SHP77 treated with DMSO at 0.1 percent for 48 hours (cell line): ENCODE data around the gene SH2D7.

Experiments used
- DNase-seq: peaks from one replicate; lab custom pipeline; 2025; lab: John Stamatoyannopoulos, UW

The SH2D7 gene

DNA sequence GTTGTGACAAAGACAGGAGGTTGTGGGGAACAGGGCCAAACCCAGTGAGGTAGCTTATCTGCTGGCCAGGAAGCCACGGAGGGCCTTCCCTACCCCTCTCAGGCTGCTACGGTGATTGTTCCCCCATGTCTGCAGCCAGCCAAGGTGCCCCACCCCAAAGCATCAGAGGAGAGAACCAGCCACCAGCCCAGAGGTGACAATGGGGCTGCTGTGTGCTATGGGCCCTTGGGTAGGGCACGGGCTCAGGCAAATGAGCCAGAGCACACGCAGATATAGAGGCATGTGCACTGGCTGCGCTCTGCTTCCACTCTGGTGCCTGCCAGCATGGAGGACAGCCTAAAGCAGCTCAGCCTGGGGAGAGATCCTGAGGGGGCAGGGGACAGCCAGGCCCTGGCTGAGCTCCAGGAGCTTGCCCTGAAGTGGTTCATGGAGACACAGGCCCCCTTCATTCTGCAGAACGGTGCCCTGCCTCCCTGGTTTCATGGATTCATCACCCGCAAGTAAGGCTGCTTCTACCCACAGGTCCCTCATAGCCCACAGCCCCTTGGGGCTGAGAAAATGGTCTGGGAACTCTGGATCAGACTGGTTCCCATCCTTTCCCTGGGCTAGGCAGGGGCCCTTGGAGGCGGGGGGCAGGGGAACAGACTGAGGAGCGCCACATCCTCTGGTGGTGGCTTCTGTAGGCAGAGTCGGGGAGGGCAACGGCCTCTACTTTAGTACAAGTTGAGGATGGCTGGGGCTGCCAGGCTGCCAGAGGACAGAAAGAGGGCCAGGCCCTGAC, at the start of gene SH2D7:
TSS of gene SH2D7 (plus strand) at position 301 of the 781 bp plus-strand sequence. CDS start at position 325, 24 bp downstream.
- DNase-seq = no peak

DNA sequence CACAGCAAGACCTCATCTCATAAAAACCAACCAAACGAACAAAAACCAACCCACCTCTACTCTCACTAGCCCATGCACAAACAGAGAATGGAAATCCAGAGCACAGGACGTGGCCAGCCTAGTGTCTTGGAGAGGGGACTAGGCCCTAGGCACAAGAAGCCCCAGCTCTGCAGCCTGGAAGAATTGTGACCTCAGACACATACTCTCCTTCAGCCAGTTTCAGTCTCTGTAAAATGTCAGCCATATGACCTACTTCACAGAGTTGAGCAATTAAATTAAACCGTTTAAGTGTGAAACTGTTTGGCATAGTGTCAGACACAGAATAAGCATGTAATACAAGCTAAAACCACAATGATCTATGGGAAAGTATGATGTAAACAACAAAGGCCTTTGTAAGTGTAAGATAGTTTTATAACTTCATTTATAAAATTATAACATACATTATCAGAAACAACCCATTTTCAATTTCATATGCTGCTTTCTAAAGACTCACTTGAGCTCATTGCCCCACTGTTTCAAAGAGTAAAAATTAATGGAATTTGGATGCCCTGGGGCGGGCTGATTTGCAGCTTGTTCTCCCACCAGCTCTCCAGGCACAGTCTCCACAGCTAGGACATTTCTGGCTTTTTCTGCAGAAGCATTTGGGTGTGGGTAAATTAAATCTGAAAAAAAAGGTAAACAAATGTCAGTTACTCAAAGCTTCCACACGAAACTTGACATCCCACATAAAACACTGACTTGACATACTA, 47.8 kb upstream of the SH2D7 start:
- no peak for DNase-seq

DNA sequence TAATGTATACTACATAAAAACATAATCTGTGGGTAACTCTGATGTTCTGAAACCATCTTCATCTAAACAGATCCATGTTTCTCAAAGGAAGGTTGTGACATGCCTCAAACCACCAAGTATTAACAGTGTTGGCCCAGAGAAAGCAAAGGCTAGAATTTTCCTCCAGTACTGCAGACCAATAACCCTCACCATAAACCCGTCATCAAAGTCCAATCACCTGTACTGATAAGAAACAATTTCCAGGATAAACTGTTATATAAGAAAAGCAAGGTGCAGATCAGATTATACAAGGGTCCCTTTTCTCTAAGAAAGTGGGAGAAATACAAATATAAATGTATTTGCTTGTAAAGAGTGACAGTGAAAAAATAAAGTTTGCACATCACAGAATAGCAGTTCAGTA, 47.2 kb upstream of the SH2D7 start:
- no peak for DNase-seq

DNA sequence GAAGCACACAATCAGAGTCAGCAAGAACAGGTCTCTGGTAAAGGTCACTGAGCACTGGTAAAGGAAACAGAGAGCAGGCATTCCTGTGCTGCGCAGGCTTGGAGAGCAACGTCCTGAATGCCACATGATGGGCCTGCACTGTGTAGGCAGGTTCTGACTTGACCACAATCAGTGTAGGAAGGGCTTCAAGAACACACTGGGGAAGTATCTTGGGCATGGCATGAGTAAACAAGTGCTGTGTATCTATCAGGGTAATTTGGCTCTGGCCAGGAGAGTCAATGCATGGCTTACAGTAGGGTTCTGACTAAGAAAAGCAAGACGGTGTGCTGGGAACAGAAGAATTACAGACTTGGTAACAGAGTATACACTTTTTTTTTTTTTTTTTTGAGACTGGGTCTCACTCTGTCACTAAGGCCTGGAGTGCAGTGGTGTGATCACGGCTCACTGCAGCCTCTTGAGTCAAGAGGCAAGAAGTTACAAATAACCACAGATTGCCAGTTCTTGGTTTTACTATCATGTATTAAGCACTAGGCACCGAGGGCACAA, 45.5 kb upstream of the SH2D7 start:
- no peak for DNase-seq

DNA sequence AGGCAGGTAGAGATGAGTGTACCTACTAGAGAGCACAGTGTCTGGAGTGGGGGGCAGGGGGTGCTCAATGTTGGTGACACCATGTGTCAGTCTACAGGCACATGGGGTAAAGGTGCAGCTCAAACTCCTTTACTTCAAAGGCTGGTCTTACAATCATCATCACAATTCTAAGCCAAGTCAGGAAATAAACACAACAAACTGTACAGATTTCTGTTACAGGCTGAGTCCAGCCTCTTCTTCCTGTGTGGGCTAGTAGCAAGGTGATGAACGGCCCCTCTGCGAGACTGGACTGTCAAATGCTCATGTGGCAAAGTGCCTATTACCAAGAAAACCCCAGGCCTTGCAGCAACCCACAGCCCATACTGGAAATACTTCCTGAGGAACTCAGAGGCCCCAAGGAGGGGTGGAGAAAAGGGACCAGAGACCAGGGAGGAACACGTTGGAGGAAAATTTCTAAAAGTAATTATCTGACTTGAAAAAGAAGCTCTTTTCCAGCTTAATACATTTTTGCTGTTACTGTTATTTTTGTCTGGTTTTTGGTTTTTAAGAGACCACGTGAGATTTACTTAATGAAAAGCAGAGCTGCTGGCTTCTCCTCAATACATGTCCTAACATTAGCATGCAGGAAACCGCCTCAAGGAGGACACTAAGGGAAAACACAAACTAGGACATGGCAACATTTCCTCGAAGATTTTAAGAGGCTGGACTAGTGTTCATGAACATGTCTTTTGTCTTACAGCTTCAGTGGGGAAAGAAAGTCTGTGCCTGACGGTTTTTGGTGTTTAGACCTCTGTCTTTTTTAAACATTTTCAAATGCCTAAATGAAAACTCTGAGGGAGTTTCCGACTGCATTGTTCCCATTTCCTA, 44.4 kb upstream of the SH2D7 start:
- no peak for DNase-seq

DNA sequence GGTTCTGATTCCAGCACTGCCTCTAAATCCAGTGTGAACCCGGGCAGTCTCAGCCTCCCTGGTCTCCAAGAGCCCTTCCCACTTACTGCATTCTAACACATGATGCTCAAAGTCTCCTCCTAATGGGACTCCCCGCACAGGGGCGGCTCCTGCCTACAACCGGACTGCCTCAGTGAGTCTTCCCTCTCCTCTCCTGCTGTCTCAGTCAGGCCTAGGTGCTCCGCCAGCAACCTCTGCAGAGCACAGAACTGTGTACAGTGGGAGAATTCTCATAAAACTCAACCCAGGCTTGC, 43.8 kb upstream of the SH2D7 start:
- DNase-seq = no peak

DNA sequence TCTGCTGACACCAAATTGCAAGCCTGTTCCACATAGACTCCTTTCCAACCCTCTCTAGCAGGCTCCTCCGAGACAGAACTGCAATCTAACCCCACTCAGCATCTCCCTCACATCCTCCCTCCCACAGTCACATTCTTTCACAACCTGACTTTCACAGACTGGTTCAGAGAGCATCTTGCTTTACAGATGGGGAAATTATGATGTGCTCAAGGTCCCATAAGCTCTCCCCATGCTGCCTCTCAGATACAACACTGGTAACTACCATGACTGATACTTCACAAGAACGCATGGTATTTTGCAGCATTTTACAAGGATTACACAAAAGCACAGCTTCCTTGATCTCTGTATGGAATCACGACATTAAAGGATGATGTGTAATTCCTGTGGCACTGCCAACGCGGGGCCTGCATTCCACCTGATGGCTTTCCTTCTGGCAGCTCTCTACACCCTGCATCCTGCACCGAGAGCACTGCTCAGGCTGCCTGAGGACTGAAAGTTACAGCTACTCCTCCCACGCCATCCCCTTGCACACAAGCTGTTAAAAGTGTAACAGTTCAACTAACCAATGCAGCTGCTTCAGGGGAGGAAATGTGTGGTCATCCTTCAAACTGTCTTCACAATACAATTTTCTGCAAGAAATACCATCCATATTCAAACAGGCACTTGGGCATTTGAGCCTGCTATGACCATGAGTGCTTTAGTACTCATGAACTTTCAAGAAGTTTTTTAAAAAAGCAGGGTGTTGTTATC, 42.5 kb upstream of the SH2D7 start:
- no peak for DNase-seq

DNA sequence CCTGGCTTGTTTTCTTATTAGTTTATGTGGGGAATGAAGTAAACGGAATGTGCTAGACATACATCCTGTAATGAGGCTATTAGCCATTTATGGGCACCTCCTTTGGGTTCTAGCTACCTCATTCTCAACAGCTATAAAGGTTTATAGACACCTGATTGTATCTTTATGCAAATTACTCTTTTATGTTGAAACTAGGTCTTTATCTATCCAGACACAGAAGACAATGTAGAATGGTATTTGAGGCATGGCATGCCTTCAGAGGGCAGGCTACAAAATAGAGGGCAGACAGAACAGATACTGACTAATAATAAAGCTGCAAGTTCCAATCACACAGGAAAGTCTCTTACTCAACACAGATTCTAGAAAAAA, 41.9 kb upstream of the SH2D7 start:
- DNase-seq = no peak

DNA sequence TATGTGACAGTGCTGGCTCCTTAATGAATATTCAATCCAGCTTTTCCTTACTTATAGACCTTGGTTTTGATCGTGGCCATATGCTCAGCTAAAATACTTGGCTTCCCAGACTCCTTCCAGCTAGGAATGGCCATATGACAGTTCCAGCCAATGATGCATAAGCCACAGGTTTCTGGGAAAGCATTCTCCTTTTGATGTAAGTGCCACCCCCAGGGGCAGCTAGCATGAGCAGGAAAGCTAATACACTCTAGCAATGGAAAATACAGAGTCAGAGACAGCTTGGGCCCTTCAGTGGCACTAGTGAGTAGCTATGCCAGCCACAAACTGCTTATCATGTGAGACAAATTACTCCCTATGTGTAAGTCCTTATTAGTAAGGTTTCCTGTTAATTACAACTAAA, 41.5 kb upstream of the SH2D7 start:
- no peak for DNase-seq

DNA sequence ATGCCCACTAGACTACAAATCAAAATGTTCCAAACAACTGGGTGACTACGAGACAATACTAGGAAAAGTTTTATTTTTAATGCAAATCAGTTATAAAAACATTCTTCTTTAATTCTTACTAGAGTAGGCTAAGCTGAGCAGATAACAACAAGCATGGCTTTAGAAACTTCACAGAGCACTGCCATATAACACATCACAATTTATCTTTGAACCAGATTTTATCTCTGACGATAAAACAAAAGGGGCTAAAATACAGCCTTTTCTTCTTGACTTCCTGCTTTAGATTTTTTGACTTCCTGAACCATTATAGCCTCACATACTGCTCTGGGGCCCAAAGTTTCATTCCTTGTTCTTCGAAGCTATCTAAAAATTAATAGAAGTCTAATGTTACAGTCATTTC, 40.8 kb upstream of the SH2D7 start:
- no peak for DNase-seq

DNA sequence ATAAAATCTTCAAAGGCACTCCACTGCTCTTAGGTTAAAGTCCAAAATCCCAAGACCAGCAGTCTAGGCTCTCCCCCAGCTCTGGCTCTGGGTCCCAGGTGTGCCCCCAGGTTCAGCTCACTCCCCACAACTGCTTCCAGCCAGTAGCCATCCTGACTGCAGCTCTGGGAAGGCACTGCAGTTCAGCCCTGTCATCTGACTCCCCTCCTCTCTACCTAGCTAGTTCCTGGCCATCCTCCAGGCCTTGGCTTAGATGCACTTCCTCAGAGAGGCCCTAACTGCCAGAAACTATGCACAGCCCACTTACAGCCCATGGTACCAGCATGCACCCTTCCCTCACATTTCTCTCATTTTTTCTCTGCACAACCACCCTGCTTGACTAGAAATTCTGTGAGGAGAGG, 40.4 kb upstream of the SH2D7 start:
- DNase-seq = no peak

DNA sequence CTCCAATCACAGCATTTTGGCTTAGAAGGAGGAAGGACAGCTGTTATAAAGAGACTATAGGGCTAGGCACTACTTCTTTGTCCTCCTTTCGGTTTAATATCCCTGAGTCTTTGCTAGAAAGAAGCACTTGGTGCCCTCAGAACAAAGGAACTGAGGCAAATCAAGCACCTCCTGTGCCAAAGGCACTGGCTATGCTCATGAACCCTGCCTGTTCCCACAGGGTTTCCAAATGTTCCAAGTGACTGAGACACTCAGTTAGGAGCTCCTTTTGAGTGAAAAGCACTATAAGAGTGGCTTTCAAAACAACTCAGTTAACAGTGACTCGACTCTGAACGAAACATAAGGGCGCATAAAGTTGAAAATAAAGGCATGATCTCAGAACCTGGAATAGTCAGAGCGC, 39.8 kb upstream of the SH2D7 start:
- DNase-seq = no peak

DNA sequence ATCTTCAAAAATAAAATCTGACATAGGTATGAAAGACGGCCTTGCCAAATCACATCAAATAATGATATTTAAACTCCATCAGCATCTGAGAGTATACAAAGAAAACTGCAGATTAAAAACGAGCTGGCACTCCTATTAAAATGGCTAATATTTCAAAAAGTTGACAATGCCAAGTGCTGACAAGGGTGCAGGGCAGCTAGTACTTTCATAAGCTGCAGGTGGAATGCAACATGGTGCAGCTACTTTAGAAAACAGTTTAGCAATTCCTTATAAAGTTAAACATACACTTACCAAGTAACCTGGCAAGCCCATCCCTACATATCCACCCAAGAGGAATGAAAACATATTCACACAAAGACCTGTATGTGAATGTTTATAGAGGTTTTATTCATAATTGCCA, 37.8 kb upstream of the SH2D7 start:
- no peak for DNase-seq

DNA sequence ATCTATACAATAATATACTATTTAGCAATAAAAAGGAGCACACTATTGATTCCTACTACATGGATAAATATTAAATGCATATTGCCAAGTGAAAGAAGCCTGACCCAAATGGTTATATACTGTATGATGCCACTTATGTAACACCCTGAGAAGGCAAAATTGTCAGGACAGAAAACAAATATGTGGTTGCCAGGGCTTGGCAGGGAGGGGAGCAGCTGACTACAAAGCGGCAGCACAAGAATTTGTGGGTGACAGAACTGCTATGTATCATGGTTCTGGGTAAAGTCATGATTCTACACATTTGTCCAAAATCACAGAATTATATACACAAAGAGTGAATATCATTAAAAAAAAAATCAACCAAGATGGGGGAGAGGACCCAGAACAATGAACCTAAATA, 37.4 kb upstream of the SH2D7 start:
- DNase-seq = no peak

DNA sequence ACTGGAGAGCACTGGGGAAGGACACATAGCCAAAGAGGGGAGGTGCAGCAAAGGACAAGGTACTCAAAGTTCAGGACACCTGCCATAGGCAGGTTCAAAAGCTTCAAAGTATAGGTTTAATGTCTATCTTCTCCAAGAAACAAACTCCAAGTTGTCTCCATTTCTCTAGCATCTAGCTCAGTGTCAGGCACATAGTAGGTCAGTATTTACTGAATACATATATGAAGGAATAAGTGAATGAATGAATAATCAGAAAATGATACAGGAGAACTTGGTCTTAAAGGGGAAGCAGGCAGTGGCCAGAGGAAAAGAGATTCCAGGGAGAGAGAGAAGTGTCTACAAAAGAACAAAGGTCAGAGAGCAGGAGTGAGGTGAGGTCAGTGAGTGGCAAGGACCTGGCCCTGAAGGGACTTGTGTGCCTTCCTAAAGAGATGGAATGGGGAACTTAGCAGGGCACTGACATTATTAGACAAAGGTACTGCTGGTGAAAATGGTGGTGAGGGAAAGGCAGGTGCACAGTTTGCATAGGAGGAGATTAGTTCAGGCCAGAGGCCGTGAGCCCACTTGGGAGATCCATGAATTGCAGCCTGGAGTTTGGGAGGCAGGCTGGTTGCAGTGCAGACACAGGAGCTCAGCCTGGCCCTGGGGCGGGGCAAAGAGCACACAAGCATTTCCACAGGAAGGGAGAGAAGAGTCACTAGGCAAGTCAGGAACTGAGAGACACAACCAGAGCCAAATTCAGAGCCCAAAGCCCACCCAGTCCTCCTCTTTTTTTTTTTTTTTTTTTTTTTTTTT, 36.2 kb upstream of the SH2D7 start:
- no peak for DNase-seq

DNA sequence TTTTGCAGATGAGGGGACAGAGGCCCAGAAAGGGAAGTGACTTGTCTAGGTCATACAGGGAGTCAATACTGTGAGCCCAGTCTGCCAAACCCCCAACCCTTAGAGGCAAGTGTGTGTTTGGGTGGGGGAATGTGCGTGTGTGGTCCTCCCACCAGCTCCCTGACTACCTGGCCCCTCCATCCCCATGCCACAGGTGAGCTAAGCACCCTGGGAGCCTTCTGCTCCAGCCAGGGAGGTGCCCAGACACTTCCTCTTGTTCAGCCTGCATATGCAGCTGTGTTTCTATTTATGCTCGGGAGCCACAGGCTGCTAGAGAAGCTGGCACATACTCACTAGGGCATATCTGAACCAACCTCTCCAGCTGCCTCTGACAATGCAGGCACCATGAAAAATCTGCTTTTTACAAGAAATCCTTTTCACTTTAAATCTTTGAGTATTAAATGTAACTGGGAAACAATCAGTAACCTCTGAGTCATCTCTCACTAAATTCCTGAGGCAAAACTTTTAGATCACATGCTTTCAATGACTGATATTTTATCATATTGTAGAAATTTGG, 35.6 kb upstream of the SH2D7 start:
- DNase-seq = no peak

DNA sequence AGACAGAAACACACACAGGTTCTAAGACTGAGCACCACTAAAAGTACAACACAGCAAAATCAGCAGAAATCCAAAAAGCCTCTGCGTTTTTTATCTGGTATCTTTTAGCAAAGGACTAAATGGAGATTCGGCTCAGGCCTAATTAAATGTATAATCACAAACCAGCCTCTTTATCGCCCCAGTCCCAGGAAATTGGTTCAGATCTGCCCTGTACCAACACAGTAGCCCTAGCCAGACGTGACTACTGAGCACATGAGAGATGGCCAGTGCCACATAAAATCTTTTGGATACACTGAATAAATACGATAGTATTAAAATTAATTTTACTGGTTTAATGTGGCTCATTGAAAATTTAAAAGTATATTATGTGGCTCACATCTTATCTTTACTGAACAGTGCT, 34.6 kb upstream of the SH2D7 start:
- DNase-seq = no peak

DNA sequence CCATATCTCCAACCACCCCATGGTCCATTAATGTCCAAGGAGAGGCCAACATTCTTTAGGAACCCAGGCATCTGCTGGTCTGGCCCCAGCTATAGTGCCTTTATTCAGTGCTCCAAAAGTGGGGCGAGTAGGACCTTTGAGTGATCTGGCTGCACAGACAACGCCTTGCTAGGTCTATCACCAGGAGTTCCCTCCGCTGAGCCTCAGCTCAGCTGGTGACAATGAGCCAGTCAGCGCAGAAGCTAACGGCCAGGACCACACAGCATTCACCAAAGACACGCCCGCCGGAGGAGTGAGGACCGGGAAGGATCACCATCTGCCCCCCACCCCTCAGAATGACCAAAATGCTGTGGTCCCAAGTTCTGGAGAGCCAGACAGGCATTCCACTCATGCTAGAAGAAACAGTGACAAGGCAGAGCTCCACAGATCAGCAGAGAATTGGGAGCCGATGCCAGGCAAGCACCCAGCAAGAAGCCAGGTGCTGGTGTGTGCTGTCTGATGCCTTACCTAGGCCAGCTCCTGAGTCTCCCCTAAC, 33.9 kb upstream of the SH2D7 start:
- DNase-seq = no peak

DNA sequence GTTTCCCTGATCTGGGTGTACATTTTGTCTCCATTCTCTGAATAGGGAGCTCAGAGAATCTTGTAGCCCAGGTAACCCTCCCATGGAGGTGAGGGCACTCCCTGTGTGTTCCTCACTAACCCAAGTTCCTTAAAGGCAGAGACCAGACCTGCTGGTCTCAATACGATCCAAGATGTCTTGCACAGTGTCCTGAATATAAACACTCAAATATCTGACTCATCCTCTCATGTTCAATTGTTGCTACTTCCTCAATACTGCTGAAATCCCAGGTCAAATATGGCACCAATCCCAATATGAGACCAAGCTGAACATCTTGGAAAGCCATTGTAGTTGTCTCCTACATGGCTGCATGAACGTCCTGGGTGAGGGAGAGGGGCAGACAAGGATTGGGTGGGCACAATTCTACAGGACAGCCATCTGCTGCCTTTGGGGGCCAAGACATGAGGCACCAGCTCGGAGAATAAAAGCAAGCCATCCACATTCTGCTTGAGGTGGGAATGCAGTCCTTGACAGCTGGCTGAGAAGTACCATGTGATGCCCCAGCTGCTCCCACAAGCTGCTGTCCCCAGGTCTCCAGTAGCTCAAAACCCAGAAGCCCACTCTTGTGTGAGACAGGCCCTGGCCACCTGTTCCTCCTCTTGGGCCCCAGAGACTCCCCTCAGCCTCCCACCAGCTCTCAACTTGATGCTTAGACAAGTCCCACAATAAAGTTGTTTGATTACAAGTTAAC, 33.1 kb upstream of the SH2D7 start:
- DNase-seq = no peak

DNA sequence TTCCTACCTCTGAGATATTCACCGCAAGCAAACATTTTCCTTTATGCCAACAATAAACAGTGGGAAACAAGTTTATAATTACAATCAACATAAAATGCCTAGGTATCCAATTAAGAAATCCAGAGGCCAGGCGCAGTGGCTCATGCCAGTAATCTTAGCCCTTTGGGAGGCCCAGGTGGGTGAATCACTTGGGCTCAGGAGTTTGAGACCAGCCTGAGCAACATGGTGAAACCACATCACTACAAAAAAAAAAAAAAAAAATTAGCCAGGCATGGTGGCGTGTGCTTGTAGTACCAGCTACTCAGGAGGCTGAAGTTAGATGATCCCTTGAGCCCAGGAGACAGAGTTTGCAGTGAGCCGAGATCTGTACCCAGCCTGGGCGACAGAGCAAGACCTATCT, 32.1 kb upstream of the SH2D7 start:
- DNase-seq = no peak
